HG03521 (cell line): ENCODE measurements around the gene KIF12.

Experiments used
- ATAC-seq: cut with Tn5 transposase; IDR thresholded peaks from one replicate; pipeline ENCODE4 v1.9.1; 2021; ENCODE audit warnings: mild to moderate bottlenecking, moderate library complexity; ENCODE audit not compliant: unreplicated experiment

Gene KIF12

DNA sequence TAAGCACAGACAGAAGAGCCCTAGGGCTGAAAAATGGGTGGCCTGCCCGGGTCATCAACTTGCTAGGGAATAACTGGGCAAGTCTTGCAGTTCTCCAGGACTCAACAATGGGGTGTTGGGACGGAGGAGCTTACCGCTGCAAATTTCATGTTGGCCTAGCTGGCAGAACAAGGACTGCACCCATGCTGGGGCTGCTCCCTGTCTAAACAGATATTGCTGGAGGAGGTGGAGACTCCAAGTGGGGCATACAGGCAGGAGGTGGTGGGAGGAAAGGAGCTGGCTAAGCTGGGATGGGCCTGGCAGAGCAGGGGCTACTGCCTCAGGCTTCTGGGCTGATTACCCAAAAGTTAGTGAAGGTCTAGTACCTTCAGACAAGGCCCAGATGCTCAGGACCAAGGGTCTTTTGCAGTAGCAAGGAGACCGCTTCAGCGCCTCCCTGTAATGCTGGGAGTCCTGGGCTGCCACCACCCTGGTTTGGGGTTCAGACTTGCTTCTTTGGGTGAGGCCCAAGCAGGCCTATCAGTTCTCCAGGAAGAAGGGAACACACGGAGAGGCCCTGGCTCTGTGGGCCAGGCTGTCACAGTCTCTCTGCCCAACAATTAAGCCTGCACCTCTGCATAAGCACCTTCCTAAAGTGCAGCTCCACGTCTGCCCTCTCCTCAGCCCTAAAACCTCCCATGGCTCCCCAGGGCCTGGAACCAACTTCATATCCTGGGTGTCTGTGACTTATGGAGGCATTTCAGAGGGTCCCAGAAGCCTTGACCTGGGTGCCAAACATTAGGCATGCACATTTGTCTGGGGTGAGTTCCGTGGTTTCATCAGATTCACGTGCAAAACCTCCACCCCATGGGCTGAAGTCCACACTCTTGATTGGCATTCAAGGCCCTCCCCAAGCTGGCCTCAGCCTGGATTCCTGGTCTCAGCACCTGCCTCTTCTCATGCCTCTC is 24.2 kb upstream of the KIF12 start:
- no peak for ATAC-seq

GRCh38 chr9:114122136-114123027 is 23.3 kb upstream of the KIF12 start:
- ATAC-seq = no peak

DNA sequence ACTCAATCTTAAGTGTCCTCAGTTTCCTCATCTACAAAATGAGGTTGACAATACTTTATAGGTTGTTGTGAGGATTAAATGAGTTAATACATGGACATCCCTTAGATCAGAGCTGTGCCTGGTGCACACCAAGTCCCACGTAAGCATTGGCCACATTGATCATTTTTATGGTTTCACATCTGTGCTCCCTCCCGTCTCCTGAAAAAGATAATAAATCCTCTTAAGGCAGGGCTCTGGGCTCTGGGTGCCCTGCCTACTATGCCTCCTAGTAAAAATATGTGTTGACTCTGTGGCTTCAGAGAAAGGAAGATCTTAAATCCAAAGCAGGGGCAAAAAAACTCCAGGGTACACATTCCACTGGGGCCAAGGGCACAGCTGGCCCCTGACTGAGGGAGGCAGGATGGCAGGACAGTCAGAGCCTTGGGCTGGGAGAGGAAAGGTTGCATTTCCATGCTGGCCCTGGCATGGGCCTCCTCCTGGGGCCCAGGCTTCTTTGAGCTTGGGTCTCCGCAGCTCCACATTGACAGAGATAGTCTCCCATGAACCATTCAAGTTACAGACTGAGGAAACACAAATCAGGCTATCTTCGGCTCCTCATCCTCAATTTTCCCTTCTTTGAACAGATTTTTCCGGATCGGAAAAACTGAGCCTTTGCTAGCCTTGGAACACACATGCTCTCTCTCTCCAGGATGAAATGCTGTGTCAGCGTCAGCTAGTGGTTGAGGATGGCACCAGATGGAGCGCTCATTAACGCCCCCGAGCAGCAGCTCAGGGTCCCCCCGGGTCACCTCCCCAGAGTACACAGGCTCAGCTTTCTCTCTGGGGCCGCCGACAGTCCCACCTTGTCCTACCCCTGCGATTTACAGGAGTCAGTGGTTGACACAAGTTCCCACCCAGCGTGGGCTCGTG is 22.4 kb upstream of the KIF12 start:
- no peak for ATAC-seq

GRCh38 chr9:114120192-114121014 is 21.3 kb upstream of the KIF12 start:
- no peak for ATAC-seq

- ATAC-seq = no peak
Observed at GRCh38 chr9:114119242-114120191, 20.4 kb upstream of the KIF12 start.

GRCh38 chr9:114117996-114118830 is 19.1 kb upstream of the KIF12 start:
- ATAC-seq = no peak

DNA sequence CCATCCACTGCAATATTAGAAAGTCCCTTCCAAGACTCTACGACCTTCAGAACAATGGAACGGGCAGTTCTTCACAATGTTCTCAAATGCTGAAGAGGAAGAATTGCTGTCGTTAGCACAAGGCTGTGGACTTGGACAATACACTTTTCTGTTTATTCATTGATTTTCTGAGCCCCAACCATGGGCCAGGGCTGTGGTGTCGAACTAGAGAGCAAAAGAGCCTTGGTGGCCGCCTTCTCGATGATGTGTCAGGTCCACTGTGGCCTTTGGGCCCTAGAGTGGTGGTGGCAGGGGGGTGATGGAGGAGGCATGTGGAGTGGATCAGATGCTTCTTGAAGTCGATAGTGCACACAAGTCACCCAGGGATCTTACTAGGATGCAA is 18.5 kb upstream of the KIF12 start:
- ATAC-seq = no peak

DNA sequence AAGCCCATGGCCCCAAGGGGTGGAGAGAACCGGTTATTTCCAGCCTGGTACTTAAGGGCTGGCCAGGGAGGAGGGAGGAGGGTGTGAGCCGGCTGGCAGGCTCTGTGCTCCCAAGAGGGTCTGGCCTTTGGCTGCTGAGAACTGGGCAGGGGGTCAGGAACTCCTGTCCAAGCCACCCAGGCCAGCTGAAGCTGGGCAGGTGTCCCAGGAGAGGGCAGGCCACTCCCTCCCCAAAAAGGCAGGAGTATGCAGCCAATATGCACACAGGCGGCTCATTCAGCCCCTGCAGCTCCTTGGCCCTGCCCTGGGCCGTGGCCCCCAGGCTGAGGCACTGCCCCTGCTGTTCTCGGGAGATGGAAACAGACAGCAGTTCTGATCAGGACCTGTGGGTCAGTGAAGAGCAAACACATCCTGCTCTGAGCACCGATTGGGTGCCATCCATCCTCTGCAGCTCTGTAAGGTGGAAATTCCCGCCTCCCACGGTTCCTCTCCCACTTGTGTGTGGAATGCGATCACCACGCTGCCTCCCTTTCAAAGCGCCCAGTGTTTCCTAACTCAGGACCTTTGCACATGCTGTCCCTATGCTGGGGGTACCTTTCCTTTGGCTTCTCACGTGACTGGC is 17.1 kb upstream of the KIF12 start:
- no peak for ATAC-seq

DNA sequence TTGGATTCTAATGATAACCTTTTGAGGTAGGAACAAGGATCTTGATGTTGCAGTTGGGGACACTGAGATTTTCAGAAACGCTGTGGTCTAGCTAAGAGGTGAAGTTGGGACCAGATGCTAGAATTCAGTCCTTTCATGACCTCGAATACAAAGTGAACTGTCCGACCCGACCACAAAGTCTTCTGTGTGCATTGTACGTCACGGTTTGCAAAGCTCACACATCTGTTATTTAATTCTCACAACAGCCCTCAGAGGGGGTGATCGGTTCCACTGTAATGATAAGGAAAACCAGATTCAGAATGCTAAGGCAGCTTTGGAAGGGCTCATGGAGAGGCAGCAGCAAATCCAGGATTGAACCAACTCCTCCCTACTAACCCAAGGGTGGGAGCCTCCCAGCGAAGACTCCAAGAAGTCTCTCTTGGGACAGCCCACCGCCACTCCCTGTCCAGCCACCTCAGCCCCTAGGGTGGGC is 16.6 kb upstream of the KIF12 start:
- ATAC-seq = no peak

DNA sequence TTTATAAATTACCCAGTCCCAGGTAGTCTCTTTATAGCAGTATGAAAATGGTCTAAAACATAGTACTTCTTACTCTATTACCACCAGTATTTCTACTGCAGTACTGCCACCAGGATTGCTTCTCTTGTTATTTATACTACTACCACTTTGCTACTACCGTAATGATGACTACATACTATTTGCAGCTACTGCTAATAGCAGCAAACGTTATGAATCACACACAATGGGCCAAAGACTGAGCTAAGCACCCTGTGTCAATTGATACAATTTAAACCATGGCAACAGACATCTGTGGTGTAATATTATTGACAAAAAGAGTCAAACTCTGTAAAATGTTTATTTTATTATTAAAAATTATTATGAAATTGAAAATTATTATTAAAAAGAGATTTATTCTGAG is 15.3 kb upstream of the KIF12 start:
- ATAC-seq = no peak

- no peak for ATAC-seq
Observed at GRCh38 chr9:114112778-114113584, 13.9 kb upstream of the KIF12 start.

DNA sequence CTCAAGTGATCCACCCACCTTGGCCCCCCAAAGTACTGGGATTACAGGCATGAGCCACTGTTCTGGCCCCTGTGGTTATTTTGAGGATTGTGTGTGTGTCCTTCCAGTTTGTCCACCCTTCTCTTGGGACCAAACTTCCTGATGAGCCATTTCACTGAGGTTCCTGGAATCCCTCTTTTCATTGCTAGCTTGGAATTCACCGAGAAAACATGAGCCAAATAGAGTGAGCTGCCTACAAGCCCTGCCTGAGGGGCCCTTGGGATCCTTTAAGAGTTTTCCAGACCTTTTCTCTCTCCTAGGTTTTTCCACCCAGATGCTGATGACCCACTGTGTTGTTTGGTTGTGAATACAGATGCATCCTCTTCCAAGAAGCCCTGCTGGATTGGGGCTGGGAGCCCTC is 13.2 kb upstream of the KIF12 start:
- ATAC-seq = no peak

DNA sequence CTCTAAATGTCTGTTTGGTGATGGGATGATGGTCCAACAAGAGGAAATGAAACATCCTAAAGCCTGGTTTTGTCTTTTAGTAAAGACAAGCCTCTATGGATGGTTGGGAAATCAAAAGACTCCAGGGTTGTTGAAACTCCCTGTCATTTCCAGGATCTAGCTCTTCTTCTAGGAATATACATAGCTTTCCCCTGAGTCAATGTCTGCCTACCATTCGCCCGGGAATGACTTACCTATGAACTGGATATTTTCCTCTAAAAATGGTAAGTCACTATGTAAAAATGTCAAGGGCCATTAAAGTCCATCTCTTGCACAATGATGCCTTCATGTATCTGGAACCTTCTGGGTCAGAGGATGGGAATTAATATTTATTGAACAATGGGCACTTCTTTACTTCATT is 11.1 kb upstream of the KIF12 start:
- no peak for ATAC-seq

GRCh38 chr9:114109124-114109523 is 10.0 kb upstream of the KIF12 start:
- ATAC-seq = no peak

DNA sequence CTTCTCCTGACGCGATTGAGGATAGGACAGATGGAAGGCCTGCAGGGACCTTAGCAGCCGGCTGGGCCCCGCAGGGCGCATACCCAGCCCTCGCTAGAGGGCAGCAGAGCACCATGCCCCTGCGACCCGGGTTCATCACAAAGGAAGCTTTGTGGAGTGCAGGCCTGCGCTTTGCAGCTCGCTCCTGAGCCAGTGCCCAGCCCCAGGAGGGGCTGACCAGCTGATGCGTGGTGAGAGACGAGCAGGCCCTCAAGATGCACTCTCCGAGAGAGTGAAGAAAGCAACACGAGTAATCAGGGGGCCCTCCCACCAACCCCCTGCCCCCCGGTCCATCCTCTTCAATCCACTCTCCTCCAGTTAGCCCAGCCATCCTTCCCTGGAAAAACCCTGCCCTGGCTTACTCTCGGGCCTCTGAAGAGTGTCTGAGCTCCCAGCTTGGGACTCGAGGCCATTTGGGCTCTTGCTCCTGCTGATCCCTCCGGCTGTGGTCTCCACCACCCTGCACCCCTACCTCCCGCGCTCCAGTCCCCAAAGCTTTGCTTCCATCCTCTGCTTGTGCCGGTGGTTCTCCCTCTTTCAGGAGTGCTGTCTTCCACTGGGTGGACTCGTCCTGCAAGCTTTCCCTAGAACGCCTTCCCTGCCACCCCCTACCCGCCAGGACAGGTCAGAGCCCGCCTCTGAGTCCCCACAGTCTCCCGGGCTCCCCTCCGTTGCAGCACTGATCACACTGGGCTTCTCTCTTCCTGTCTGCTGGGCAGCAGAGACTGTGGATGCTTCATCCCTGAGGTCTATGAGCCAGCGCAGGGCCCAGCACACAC is 9.1 kb upstream of the KIF12 start:
- ATAC-seq = no peak
